Left ventricle myocardium inferior (tissue), 1 donor: ENCODE results near the gene C2CD2. TPM values are rescaled to one million over a fixed set of nuclear protein-coding genes. Genes with fewer than 3 reads are reported as not detected.

Experiments
- DNase-seq: peaks from one replicate; pipeline ENCODE4 v3.0.0-alpha.2; 2020
- H3K27ac ChIP-seq: fragments of 200-600 bp; replicated peaks from 2 replicates; pipeline ENCODE4 v1.8.0; 2021
- H3K27me3 ChIP-seq: fragments of 200-600 bp; 2 replicates; pipeline ENCODE4 v1.8.0; 2021; ENCODE audit warnings: low read depth
- H3K36me3 ChIP-seq: fragments of 200-600 bp; 2 replicates; pipeline ENCODE4 v1.8.0; 2021
- H3K4me1 ChIP-seq: fragments of 200-600 bp; 2 replicates; pipeline ENCODE4 v1.8.0; 2021
- H3K4me3 ChIP-seq: fragments of 200-600 bp; 2 replicates; pipeline ENCODE4 v1.8.0; 2021; ENCODE audit warnings: mild to moderate bottlenecking, moderate library complexity
- H3K9me3 ChIP-seq: fragments of 200-600 bp; replicated peaks from 2 replicates; pipeline ENCODE4 v1.8.0; 2021
- CTCF ChIP-seq: fragments of 200-600 bp; IDR thresholded peaks from 2 replicates; pipeline ENCODE4 v1.8.0; 2021; ENCODE audit warnings: antibody characterized with exemption, mild to moderate bottlenecking, borderline replicate concordance
- intact Hi-C: fragments of 100-400 bp; cut with micrococcal nuclease; formaldehyde crosslinking; loops from one replicate; pipeline ENCODE4 v1.11.0; 2022
- total RNA-seq: library from RNA; stranded (reverse); fragmentation: NEBNext Ultra II Directional; extraction: Animal tissue kit (Norgen Biotek cat#: 25700); gene quantifications from one replicate; pipeline ENCODE4 v1.2.1, GENCODE V29; 2021
- donor health status: DM: no; HTN: yes; CAD: no; lungs with severe emphysema.

The C2CD2 gene
- total RNA-seq, 1 donor from 2014 or later: 5.9 TPM

GRCh38 chr21:41856572-41856971, 97.2 kb downstream of the C2CD2 start:
- no peak for TF ChIP-seq CTCF
- DNase-seq: no peak
- Histone ChIP-seq H3K4me3 (no peak overlapping the region), H3K9me3 (no peaks in the 10 kb centered on the region), H3K27me3 (no peaks in the 10 kb centered on the region), H3K27ac (no peak overlapping the region), H3K36me3 (peaks cover 60% of the 10 kb centered on the region), H3K4me1 (no peaks in the 10 kb centered on the region)
- intact Hi-C loops: no loop called here

GRCh38 chr21:41854426-41854995, 99.3 kb downstream of the C2CD2 start:
- Histone ChIP-seq H3K9me3 (no peaks in the 10 kb centered on the region), H3K4me1 (no peaks in the 10 kb centered on the region), H3K36me3 (peaks cover 64% of the 10 kb centered on the region), H3K4me3 (no peak overlapping the region), H3K27me3 (no peaks in the 10 kb centered on the region), H3K27ac (no peak overlapping the region)
- intact Hi-C loops: no loop called here
- TF ChIP-seq CTCF: no peak
- DNase-seq: no peak

- DNase-seq: no peak
- no peak overlapping the region for H3K27ac ChIP-seq
- H3K4me1 ChIP-seq: no peaks in the 10 kb centered on the region
- no peak overlapping the region for H3K4me3 ChIP-seq
- no peaks in the 10 kb centered on the region for H3K27me3 ChIP-seq
- TF ChIP-seq CTCF: no peak
- peaks cover 51% of the 10 kb centered on the region for H3K36me3 ChIP-seq
- intact Hi-C loops: no loop called here
- no peaks in the 10 kb centered on the region for H3K9me3 ChIP-seq
Observed at GRCh38 chr21:41852929-41853320, 100.9 kb downstream of the C2CD2 start.

GRCh38 chr21:41852151-41852928, 101.5 kb downstream of the C2CD2 start:
- Histone ChIP-seq H3K27me3 (no peaks in the 10 kb centered on the region), H3K4me3 (no peak overlapping the region), H3K36me3 (peaks cover 49% of the 10 kb centered on the region), H3K27ac (no peak overlapping the region), H3K4me1 (no peaks in the 10 kb centered on the region), H3K9me3 (no peaks in the 10 kb centered on the region)
- TF ChIP-seq CTCF: no peak
- intact Hi-C loops: no loop called here
- DNase-seq: no peak

GRCh38 chr21:41851090-41851790, 102.6 kb downstream of the C2CD2 start:
- Histone ChIP-seq H3K27me3 (no peaks in the 10 kb centered on the region), H3K9me3 (no peaks in the 10 kb centered on the region), H3K4me1 (no peaks in the 10 kb centered on the region), H3K4me3 (no peak overlapping the region), H3K36me3 (peaks cover 38% of the 10 kb centered on the region), H3K27ac (no peak overlapping the region)
- DNase-seq: no peak
- no peak for TF ChIP-seq CTCF
- intact Hi-C loops: no loop called here
